ENCODE results near the gene PLEKHB1. TPM values are rescaled to one million over a fixed set of nuclear protein-coding genes. Genes with fewer than 3 reads are reported as not detected.

Gene PLEKHB1
- total RNA-seq, 2 donors from 2014 or later: 8.5 to 11.3 TPM

DNA sequence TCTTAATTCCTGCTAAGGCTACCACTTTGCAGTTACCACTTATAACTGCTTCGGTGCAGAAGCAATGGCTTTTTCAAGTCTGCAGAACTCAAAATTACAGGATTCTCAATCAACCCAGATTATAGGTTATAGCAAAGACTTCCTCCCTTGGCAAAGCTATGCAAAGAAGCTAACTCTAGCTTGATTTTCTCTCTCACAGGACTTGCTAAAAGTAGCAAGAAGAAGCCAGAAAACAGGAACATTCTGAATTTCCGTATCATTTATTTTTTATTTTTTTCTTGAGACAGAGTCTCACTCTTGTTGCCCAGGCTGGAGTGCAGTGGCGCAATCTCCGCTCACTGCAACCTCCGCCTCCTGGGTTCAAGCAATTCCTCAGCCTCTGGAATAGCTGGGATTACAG is 10.7 kb upstream of the PLEKHB1 start:
- peaks cover 12% of the 10 kb centered on the region for H3K4me1 Mint-ChIP-seq (ENCODE audit: low read depth)
- no peak for DNase-seq
- no peak overlapping the region for H3K4me3 Mint-ChIP-seq
- no peaks in the 10 kb centered on the region for H3K36me3 Mint-ChIP-seq (ENCODE audit: insufficient read depth in 2 of 2)
- ATAC-seq (replicated peaks in 1 of 2): no peak
- H3K9me3 Mint-ChIP-seq: no peaks in the 10 kb centered on the region
- no peak overlapping the region for H3K27ac Mint-ChIP-seq
- no peaks in the 10 kb centered on the region for H3K27me3 Mint-ChIP-seq (ENCODE audit: low read depth)

DNA sequence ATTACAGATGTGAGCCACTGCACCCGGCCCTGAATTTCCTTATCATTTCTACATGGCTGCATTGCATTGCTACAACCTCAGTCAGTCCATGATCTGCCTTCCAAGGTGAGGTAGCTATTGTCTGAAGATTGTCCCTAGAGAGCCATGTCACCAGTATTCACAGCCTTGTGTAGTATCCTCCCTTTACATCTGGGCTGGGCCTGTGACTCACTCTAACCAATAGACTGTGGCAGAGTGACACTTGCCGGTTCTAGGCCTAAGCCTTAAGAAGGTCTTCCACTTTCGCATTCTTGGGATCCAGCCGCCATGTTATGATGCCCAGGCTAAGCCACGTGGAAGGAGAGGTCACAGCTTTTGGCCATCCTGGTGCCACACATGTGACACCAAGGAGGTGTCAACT is 10.1 kb upstream of the PLEKHB1 start:
- Mint-ChIP-seq H3K9me3 (no peaks in the 10 kb centered on the region), H3K4me1 (ENCODE audit: low read depth) (peaks cover 14% of the 10 kb centered on the region), H3K27me3 (ENCODE audit: low read depth) (no peaks in the 10 kb centered on the region), H3K27ac (no peak overlapping the region), H3K4me3 (no peak overlapping the region), H3K36me3 (ENCODE audit: insufficient read depth in 2 of 2) (no peaks in the 10 kb centered on the region)
- DNase-seq (no peak), ATAC-seq (replicated peaks in 1 of 2) (no peak)

DNA sequence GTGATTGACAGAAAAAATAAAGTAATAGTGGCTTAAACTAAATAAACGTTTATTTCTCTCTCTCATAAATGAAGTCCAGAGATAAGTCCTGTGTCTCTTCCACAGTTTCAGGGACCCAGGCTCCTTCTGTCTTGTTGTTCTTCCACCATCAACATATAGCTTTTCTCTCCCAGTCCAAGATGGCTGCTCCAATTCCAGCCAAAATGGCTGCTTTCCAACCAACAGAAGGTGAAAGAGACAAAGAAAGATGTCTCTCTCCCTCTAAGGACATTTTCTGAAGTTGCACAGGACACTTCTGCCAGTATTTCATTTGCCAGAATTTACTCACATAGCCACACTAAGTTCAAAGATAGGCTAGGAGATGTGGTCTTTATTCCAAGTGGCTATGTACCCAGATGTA is 9.4 kb upstream of the PLEKHB1 start:
- H3K27me3 Mint-ChIP-seq (ENCODE audit: low read depth): no peaks in the 10 kb centered on the region

DNA sequence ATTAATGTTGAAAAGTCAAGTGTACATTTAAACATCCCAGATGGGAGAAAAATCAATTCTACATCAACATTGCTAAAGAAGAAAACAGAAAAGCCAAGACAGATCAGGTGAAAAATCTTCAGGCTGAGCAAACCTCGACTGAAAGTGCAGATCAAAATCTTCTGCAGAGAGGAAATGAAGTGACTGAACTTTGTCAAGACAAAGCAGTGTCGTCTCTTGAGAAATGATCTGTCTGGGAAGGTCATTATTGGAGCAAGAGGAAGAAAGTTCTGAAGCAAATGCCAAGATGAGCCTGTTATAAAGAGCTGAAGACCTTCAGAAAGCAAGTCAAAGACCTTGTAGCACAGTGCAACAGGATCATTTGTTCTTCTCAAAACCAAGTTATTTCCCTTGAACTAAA is 5.8 kb upstream of the PLEKHB1 start:
- H3K9me3 Mint-ChIP-seq: no peaks in the 10 kb centered on the region
- no peaks in the 10 kb centered on the region for H3K27me3 Mint-ChIP-seq (ENCODE audit: low read depth)
- peaks cover 8% of the 10 kb centered on the region for H3K4me1 Mint-ChIP-seq (ENCODE audit: low read depth)
- no peaks in the 10 kb centered on the region for H3K36me3 Mint-ChIP-seq (ENCODE audit: insufficient read depth in 2 of 2)
- DNase-seq (no peak), ATAC-seq (replicated peaks in 1 of 2) (no peak)
- peak overlapping the region; percentile 31 for H3K27ac Mint-ChIP-seq
- H3K4me3 Mint-ChIP-seq: no peak overlapping the region

More for the DNA sequence above, 9.4 kb upstream of the PLEKHB1 start:
- no peak overlapping the region for H3K4me3 Mint-ChIP-seq
- DNase-seq: no peak
- no peak overlapping the region for H3K27ac Mint-ChIP-seq
- H3K36me3 Mint-ChIP-seq (ENCODE audit: insufficient read depth in 2 of 2): no peaks in the 10 kb centered on the region
- no peaks in the 10 kb centered on the region for H3K9me3 Mint-ChIP-seq
- no peak for ATAC-seq (replicated peaks in 1 of 2)
- peaks cover 14% of the 10 kb centered on the region for H3K4me1 Mint-ChIP-seq (ENCODE audit: low read depth)

DNA sequence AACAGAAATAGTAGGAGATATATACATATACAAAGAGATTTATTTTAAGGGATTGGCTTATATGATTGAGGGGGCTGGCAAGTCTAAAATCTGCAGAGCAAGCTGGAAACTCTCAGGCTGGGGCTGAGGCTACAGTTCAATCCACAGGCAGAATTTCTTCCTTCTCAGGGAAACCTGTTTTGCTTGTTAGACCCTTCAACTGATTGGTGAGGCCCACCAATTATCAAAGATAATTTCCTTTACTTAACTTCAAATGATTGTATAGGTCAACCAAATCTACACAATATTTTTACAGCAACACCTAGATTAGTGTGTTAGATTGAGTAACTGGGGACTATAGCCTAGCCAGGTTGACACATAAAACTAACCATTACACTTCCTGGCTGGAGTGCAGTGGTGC is 4.7 kb upstream of the PLEKHB1 start:
- DNase-seq: no peak
- ATAC-seq (replicated peaks in 1 of 2): no peak
- H3K27me3 Mint-ChIP-seq (ENCODE audit: low read depth): no peaks in the 10 kb centered on the region
- H3K27ac Mint-ChIP-seq: no peak overlapping the region
- H3K36me3 Mint-ChIP-seq (ENCODE audit: insufficient read depth in 2 of 2): no peaks in the 10 kb centered on the region
- H3K9me3 Mint-ChIP-seq: no peaks in the 10 kb centered on the region
- peaks cover 10% of the 10 kb centered on the region for H3K4me1 Mint-ChIP-seq (ENCODE audit: low read depth)
- H3K4me3 Mint-ChIP-seq: no peak overlapping the region

DNA sequence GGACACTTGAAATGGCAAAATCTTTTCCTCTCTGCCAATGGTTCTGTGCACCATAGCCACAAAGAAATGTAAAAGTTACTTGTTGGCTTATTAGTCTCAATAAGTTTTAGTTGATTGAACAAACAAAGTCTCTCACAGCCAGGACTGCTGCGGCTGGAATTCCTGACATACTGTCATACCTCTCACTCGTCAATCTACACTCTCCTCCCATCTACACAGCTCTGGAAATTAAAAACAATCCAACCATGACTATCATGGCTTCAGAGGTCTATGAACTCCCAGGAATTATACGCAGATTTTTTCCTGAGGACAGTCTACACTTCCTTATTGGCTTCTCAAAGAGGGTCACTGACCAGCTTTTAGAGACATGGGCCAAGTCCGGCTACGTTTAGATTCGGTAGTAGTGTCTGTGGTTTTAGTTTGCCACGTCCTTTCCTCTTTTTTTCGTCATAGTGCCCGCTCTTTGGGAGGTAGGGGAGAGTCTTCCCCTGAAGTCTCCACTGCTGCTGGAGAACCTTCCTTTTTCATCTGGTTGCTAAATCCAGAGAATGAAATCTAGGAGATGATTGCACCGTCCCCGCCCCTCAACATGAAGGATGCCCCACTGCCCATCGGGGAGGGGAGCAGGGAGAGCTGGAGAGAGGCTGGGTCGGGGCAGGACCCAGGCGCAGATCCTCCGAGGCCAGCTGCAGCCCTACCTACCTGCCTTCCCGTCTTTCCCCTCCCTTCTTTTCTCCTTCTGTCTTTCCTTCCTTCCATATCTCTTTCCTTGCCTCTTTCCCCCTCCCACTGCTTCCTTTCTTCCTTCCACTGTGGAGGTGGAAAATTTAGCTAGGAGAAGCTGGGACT is 1.0 kb upstream of the PLEKHB1 start:
- Mint-ChIP-seq H3K36me3 (ENCODE audit: insufficient read depth in 2 of 2) (no peaks in the 10 kb centered on the region), H3K27me3 (ENCODE audit: low read depth) (no peaks in the 10 kb centered on the region), H3K4me1 (ENCODE audit: low read depth) (peaks cover 26% of the 10 kb centered on the region), H3K9me3 (no peaks in the 10 kb centered on the region), H3K4me3 (no peak overlapping the region), H3K27ac (no peak overlapping the region)
- DNase-seq: no peak
- ATAC-seq (replicated peaks in 1 of 2): no peak

DNA sequence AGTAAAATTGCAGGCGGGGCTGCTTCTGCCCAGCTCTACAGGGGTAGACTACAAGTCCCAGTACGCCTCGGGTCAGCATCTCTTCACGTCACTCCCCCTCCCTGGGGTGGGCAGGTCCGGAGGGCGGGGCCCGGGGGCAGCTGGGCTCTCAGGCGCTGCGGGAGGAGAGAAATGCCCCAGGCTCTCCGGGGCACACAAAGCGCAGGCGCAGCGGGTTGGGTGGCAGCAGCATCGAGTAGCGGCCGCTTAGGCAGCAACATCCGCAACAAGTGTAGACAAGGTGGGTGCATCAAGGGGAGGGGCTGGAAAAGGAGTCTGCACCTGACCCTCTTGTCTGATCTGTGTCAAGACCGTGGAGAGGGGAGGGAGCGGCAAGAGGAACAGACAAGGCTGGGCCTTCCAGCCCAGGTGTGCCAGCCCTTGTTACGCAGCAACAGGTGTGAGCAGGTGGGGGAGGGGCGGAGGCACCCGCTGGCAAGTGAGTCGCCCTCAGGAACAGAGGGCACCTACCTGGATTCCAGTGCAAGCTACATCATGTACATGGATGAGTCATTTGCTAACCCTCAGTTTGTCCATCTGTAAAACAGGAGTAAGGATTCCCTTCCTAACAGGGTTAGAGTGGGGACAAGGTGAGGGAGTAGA is 1.2 kb downstream of the PLEKHB1 start:
- H3K36me3 Mint-ChIP-seq (ENCODE audit: insufficient read depth in 2 of 2): no peaks in the 10 kb centered on the region
- H3K4me1 Mint-ChIP-seq (ENCODE audit: low read depth): peaks cover 20% of the 10 kb centered on the region
- ATAC-seq (replicated peaks in 1 of 2) (peak; percentile 99 to 100), DNase-seq (peak; percentile 94 to 95)
- peak overlapping the region; percentile 80 to 85 for H3K4me3 Mint-ChIP-seq
- no peaks in the 10 kb centered on the region for H3K9me3 Mint-ChIP-seq
- H3K27me3 Mint-ChIP-seq (ENCODE audit: low read depth): no peaks in the 10 kb centered on the region
- no peak overlapping the region for H3K27ac Mint-ChIP-seq

DNA sequence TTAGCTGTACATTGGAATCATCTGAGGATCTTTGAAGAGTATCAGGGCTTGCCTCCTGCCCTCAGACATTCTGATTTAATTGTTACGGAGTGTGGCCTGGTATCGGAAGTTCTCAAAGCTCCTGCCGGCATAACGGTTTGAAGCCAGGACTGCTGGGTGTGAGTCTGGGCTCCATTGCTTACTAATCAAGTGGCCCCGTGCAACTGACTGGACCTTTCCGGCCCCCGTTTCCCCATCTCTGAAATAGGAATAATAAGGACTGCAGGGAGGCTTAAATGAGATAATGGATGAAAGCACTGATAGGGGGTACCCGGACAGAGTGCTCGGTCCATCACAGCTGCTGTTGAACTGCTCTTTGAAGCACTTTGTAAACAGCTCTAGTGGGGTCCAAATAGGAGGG is 1.7 kb downstream of the PLEKHB1 start:
- Mint-ChIP-seq H3K27me3 (ENCODE audit: low read depth) (no peaks in the 10 kb centered on the region), H3K27ac (no peak overlapping the region), H3K9me3 (no peaks in the 10 kb centered on the region), H3K4me1 (ENCODE audit: low read depth) (peaks cover 20% of the 10 kb centered on the region), H3K4me3 (peak overlapping the region; percentile 80 to 85), H3K36me3 (ENCODE audit: insufficient read depth in 2 of 2) (no peaks in the 10 kb centered on the region)
- no peak for DNase-seq
- ATAC-seq (replicated peaks in 1 of 2): no peak

DNA sequence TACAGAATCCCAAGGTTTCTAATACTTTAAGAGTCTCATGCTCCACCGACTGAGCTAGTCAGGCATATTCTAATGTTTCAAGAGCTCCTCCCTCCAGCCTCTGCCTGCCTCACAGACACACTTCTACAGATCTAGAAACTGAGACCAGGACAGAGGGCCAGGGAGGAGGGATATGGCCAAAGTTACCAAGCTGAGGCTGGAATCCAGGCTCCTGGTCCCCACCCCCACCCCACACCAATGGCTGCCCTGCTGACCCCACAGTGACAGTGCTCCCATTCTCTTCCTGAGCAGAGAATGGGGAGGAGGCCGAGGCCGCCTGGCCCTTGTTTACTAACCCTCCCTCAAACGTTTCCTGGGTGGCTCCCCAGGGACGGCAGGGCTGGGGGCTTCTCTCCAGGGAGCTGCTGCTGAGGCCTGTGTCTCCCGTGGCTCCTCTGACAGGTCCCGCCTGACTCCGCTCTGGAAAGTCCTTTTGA is 2.2 kb downstream of the PLEKHB1 start:
- no peak overlapping the region for H3K4me3 Mint-ChIP-seq
- peaks cover 20% of the 10 kb centered on the region for H3K4me1 Mint-ChIP-seq (ENCODE audit: low read depth)
- no peaks in the 10 kb centered on the region for H3K27me3 Mint-ChIP-seq (ENCODE audit: low read depth)
- no peak for DNase-seq
- no peak for ATAC-seq (replicated peaks in 1 of 2)
- no peaks in the 10 kb centered on the region for H3K36me3 Mint-ChIP-seq (ENCODE audit: insufficient read depth in 2 of 2)
- H3K9me3 Mint-ChIP-seq: no peaks in the 10 kb centered on the region
- no peak overlapping the region for H3K27ac Mint-ChIP-seq

DNA sequence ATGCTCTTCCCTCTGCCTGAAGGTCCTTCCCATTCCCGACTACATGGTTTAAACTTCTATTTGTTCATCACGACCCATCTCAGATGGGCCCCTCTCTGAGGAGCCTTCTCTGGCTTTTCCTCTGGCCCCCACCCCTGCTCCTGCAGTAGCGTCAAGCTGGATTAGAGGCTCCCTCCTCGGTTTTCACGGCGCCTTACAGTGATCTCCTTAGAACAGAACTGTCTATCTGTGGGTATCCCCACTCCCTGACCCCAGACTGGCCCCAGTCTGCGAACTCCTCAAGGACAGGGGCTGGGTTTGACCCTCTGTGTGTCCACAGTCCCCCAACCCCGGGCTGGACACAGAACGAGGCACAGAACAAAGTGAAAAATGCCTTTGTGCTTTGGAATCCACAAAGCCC is 2.8 kb downstream of the PLEKHB1 start:
- Mint-ChIP-seq H3K27ac (no peak overlapping the region), H3K4me1 (ENCODE audit: low read depth) (peaks cover 20% of the 10 kb centered on the region), H3K36me3 (ENCODE audit: insufficient read depth in 2 of 2) (no peaks in the 10 kb centered on the region), H3K27me3 (ENCODE audit: low read depth) (no peaks in the 10 kb centered on the region), H3K4me3 (no peak overlapping the region), H3K9me3 (no peaks in the 10 kb centered on the region)
- ATAC-seq (replicated peaks in 1 of 2) (no peak), DNase-seq (no peak)

DNA sequence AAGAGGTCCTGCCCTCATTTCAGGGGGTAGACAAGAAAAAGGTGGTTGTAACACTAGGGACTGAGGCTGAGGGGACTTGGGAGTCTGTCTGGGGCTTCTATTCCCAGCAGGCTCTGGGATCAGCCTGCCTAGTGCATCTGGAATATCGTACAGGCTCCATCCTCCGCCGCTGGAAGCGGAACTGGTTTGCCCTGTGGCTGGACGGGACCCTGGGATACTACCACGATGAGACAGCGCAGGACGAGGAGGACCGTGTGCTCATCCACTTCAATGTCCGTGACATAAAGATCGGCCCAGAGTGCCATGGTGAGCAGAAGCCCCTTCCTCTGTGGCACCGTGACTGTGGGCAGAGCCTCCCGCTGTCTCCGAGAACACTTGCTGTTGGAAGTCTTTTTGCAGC is 4.0 kb downstream of the PLEKHB1 start:
- ATAC-seq (replicated peaks in 1 of 2) (no peak), DNase-seq (no peak)
- no peaks in the 10 kb centered on the region for H3K9me3 Mint-ChIP-seq
- H3K36me3 Mint-ChIP-seq (ENCODE audit: insufficient read depth in 2 of 2): no peaks in the 10 kb centered on the region
- peaks cover 20% of the 10 kb centered on the region for H3K4me1 Mint-ChIP-seq (ENCODE audit: low read depth)
- no peak overlapping the region for H3K4me3 Mint-ChIP-seq
- no peaks in the 10 kb centered on the region for H3K27me3 Mint-ChIP-seq (ENCODE audit: low read depth)
- H3K27ac Mint-ChIP-seq: no peak overlapping the region

DNA sequence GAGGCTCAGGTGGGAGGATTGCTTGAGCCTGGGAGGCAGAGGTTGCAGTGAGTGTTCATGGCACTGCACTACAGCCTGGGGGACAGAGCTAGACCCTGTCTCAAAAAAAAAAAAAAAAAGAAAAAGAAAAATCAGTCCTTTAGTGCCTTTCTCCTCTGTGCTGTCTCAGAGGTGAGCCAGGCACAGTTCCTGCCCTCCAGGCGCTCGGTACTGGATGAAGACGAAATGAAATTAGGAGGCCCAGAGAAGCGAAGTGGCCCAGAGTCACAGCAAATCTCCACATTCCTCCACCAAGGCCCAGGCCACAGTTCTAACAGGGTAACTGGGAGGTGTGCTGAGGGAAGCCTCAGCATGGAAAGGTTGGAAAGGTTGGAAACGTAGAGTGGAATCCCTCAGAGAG is 4.9 kb downstream of the PLEKHB1 start:
- Mint-ChIP-seq H3K4me1 (ENCODE audit: low read depth) (peaks cover 20% of the 10 kb centered on the region), H3K4me3 (no peak overlapping the region), H3K9me3 (no peaks in the 10 kb centered on the region), H3K27ac (no peak overlapping the region), H3K27me3 (ENCODE audit: low read depth) (no peaks in the 10 kb centered on the region), H3K36me3 (ENCODE audit: insufficient read depth in 2 of 2) (no peaks in the 10 kb centered on the region)
- no peak for ATAC-seq (replicated peaks in 1 of 2)
- DNase-seq: no peak

DNA sequence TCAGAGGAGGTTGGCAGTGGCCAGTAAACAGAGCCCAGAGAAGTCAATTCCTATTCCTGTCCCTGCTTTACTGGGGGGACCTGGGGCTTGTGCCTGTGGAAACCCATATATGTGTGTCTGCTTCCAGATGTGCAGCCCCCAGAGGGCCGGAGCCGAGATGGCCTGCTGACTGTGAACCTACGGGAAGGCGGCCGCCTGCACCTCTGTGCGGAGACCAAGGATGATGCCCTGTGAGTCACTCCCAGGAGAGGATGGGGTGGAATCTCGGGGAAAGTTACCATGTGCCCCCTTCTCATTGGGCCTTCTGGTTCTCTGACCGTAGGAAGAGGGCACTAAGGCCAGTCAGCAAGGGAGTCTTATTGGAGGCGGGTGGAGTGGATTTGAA is 5.3 kb downstream of the PLEKHB1 start:
- Mint-ChIP-seq H3K4me1 (ENCODE audit: low read depth) (peaks cover 18% of the 10 kb centered on the region), H3K4me3 (no peak overlapping the region), H3K36me3 (ENCODE audit: insufficient read depth in 2 of 2) (no peaks in the 10 kb centered on the region)

More for the DNA sequence above, 5.3 kb downstream of the PLEKHB1 start:
- no peaks in the 10 kb centered on the region for H3K9me3 Mint-ChIP-seq
- no peak for ATAC-seq (replicated peaks in 1 of 2)
- no peak for DNase-seq
- H3K27me3 Mint-ChIP-seq (ENCODE audit: low read depth): no peaks in the 10 kb centered on the region
- no peak overlapping the region for H3K27ac Mint-ChIP-seq
